HG03280 (cell line): ENCODE results near the gene CLIC4.
"Not testable (repeated sequence)": the region's sequence is repeated elsewhere in the genome, so short reads cannot be mapped to it uniquely, and the experiment has no call there.

ENCODE experiments used
- ATAC-seq: cut with Tn5 transposase; IDR thresholded peaks from one replicate; pipeline ENCODE4 v1.9.1; 2021; ENCODE audit warnings: mild to moderate bottlenecking, moderate library complexity; ENCODE audit not compliant: unreplicated experiment

Gene CLIC4

DNA sequence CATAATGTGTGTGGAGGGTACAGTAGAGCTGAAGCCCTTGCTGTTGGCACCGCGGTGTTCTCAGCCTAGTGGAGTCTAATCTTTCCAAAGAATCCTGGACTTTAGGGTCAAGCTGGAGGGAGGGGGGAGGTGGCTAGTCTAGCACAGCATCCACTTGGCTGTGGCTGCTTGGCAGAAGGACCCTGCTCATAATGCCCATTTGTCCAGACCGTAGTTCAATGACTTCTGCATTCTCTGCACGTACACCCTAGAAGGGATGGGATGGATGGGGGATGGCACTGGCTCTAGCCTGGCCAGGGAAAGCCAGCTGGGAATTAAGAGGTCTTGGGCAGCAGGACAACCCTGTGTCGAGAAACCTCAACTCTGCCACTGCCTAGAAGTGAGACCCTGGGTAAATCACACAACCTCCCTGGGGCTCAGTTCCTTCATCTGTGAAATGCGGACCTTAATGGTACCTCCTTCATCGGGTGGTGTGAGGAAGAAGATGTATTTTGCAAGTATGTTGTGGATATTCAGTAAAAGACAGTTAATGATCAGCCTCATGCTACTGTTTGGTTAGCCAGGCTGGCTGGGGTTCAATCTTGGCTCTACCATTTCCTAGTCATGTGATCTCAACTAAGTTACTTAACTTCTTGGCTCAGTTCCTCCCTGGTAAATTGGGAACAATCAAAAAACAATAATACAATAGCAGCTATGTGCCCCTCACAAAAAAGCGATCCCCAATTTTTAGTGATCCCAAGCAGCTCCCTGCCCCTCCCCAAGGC, 27.2 kb upstream of the CLIC4 start:
- no peak for ATAC-seq

DNA sequence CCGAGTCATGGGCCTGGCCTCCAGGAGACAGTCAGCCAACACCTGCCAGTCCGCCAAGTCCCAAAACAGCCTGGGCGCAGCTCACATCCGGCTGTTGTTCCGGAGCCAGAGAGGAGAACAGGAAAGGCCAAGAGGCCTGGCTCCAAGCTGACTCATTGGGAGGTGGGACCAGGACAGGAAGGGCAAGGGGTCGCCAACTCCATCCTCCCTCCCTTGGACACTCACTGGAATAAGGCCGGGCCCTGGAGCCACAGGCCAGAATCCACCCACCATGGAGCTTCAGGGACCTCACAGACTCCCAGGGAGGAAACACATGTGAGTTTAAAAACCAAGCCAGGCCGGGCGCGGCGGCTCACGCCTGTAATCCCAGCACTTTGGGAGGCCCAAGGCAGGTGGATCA, 25.1 kb upstream of the CLIC4 start:
- no peak for ATAC-seq

DNA sequence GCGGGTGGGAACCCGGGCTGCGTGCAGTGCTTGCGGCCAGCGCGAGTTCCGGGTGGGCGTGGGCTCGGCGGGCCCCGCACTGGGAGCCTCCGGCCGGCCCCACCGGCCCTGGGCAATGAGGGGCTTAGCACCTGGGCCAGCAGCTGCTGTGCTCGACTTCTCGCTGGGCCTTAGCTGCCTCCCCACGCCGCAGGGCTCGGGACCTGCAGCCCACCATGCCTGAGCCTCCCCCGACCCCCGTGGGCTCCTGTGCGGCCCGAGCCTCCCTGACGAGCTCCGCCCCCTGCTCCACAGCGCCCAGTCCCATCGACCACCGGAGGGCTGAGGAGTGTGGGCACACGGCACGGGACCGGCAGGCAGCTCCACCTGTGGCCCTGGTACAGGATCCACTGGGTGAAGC, 23.7 kb upstream of the CLIC4 start:
- ATAC-seq = no peak

DNA sequence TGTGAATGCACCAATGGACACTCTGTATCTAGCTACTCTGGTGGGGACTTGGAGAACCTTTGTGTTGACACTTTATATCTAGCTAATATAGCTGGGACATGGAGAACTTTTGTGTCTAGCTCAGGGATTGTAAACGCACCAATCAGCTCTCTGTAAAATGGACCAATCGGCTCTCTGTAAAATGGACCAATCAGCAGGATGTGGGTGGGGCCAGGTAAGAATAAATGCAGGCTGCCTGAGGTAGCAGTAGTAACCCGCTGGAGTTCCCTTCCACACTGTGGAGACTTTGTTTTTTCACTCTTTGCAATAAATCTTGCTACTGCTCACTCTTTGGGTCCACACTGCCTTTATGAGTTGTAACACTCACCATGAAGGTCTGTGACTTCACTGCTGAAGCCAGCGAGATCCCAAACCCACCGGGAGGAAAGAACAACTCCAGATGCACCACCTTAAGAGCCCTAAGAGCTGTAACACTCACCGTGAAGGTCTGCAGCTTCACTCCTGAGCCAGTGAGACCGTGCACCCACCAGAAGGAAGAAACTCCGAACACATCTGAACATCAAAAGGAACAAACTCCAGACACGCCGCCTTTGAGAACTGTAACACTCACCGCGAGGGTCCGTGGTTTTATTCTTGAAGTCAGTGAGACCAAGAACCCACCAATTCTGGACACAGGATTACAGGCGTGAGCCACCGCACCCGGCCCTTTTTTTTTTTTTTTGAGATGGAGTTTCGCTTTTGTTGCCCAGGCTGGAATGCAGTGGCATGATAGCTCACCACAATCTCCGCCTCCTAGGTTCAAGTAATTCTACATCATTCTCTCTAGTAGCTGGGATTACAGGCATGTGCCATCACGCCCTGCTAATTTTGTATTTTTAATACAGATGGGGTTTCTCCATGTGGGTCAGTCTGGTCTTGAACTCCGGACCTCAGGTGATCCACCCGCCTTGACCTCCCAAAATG, 22.9 kb upstream of the CLIC4 start:
- not testable (repeated sequence) for ATAC-seq

DNA sequence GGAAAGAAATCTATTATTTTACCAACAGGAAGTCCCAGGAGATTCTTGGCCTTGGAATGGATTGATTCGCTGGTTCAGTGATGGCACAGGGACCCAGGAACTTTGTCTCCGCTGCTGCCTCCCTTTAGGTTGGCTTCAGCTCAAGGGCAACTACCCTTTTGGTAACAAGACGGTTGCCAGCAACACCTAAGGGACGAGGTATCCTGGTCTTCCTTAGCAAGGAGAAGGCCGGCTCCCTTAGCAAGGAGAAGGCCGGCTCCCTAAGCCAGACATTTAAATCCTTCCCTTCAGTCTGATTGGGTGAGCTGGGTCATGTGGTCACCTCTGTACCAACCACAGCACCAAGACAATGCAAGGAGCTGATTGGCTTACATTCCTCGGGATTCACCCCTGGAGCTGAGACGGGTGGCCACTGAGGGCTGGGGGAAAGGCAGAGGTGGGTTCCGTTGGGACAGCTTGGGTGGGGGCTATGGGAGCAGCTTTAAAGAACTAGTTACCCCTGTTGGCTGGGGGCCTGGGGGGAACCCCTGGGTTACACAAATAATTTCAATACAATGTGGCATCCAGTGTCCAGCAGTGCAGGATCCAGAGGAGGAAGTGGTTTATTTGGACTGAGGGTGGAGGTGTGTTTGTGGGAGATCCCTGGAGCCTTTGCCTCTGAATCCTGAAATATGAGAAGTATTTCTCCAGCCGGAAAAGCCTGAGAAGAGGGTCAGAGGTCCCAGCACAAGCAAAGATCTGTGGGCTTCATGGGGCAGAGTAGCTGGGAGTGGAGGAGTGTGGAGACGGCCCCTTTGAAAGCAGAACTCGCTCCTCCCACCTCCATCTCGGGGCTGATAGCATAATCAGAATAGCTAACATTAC, 20.7 kb upstream of the CLIC4 start:
- ATAC-seq = no peak

DNA sequence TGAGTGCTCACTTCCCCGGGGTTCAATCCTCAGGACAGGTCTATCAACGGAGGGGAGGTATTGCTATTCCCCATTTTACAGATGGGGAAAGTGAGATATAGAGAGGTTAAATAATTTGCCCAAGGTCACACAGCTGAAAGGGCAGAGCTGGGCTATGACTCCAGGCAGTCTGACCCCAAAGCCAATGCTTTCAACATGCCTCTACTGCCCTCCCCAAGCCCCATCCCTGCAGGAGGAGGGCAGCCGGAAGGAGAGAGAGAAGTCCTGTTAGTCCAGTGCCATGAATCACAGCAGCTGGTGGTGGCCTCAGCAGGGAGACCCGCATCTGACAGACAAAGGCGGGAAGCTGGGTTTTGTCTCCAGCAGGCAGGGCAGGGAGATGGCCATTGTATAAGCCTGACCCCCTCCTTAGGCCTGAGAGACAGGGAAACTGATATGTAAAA, 20.0 kb upstream of the CLIC4 start:
- ATAC-seq = no peak

DNA sequence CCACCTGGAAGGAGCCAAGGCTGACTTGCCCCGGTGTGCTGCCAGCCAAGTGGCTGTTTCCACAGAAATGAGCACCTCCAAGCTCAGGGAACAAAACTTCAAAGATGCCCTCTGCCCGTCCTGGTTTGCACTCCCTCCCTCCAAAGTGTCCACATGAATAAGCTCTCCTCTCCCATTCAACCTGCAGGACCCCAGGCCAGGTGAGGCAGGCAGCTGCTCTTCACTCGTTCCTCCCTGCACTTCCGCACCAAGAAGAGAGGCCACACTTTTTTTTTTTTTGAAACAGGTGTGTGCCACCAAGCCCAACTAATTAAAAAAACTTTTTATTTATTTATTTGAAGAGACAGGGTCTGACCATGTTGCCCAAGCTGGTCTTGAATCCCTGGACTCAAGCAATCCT, 18.5 kb upstream of the CLIC4 start:
- no peak for ATAC-seq

DNA sequence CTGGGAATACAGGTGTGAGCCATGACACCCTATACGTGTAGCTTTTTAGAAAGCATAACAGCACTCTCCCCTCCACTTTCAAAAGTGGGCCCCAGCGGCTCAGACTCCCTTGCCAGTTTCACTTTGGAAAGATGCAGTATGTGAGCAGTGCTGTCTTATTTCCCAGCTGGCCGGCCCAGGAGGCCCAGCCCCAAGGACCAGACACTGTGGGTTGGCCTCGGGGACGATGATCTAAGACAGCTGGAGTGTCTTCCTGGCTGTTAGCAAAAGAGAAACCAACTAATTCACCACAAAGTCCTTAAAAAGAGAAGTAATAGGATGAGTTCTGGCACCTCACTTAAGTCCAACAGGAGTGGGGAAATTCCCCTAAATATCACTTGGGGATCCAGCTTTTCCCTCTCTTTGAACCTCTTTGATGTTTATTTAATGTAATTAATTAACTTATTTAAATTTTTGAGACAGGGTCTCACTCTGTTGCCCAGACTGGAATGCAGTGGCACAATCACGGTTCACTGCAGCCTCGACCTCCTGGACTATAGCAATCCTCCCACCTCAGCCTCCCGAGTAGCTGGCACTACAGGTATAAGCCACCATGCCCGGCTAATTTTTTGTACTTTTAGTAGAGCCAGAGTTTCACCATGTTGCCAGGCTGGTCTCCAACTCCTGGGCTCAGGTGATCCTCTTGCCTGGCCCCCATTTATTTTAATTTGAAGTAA, 17.6 kb upstream of the CLIC4 start:
- no peak for ATAC-seq

DNA sequence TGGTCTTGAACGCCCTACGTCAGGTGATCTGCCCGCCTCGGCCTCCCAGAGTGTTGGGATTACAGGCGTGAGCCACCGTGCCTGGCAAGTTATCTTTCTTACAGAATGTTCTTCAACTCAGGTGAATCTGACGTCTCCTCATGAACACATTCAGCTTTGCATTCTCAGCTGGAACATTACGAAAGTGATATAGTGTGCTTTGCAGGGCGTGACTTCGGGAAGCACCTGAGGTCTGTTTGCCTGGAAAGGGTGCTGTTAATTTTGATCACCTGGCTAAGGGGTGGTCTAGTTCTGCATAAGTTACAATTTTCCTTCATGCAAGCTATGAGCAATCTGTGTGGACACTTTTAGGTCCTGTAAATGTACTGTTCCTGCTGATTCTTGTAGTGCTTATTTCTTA, 16.3 kb upstream of the CLIC4 start:
- no peak for ATAC-seq

DNA sequence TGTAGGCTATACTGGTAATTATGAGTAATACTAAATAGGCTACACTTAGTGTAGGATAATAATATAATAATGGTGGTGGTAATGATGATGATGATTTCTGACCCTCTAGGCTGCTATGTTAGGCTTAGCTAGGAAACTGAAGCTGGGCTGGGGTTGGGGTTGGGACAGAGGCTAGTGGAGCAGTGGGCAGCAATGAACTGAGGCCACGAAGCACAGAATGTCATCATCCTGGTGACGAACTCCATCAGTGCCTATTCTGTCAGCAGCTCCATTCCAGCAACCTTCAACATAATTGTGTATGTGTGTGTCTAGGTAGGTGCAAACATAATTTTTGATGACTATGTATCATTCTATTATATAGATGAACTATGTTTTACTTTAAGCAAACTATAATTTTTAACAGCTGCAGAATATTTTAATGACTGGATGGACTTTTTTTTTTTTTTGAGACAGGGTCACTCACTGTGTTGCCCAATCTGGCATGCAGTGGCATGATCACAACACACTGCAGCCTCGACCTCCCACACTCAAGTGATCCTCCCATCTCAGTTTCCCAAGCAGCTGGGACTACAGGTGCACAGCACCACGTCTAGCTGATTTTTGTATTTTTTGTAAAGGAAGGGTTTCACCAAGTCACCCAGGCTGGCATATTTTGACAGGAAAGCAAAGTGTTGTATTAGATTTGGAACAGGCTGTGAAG, 12.9 kb upstream of the CLIC4 start:
- ATAC-seq = no peak

DNA sequence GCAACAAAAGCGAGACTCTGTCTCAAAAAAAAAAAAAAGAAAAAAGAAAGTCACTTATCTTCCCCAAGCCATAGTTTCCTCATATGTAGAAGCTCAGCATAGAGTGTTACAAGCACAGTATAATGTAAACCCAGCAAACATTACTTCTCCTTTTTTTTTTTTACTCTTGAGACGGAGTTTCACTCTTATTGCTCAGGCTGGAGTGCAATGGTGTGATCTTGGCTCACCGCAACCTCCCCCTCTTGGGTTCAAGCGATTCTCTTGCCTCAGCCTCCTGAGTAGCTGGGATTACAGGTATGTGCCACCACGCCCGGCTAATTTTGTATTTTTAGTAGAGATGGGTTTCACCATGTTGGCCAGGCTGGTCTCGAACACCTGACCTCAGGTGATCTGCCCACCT, 11.9 kb upstream of the CLIC4 start:
- not testable (repeated sequence) for ATAC-seq

DNA sequence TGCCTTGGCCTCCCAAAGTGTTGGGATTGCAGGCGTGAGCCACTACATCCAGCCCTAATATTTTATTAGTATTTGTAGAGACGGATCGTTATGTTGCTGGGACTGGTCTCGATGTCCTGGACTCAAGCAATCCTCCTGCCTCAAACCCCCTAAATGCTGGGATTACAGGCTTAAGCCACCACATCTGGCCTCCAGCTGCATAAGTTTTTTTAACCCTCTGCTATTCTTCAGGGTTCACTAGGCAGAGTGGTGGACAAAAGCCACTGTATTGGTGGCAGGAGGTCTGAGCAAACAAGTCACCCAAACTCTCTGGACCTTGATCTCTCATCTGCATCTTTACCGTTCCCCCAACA, 10.1 kb upstream of the CLIC4 start:
- ATAC-seq = no peak

DNA sequence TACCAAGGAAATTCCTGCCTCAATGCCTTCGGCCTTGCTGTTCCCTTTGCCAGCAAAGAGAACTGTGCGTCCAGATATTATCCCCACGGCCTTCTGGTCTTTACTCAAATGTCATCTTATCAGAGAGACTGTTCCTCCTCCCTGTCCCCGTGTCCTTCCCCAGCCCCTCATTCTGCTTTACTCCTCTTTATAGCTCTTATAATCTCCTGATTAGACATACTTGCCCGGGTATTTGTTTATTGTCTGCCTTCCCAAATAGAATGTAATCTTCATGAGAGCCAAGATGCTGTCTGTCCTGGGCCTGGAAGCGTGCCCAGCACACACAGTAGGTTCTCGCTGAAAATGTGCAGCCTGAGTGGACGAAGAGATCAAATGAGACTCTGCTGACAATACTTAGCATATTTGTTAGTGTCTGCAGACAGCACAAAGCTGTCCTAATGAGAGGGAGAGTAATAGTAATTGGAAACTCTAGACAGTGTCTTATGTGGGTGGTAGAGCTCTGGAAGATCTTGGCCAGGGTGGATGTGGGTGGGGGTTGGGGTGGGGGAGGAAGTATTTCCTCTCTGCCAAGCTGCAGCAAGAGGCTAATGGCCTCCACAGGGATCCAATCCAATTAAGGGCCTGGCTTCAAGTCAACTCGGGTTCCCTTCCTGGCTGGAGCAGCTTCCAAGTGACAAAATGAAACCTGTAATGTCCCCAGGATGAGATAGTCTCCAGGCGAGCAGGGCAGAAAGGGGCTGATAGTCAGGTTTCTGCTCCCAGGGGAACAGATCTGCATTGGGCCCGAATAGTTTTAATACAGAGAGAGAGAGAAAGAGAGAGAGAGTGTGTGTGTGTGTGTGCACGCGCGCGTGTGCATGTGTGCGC, 9.5 kb upstream of the CLIC4 start:
- no peak for ATAC-seq

DNA sequence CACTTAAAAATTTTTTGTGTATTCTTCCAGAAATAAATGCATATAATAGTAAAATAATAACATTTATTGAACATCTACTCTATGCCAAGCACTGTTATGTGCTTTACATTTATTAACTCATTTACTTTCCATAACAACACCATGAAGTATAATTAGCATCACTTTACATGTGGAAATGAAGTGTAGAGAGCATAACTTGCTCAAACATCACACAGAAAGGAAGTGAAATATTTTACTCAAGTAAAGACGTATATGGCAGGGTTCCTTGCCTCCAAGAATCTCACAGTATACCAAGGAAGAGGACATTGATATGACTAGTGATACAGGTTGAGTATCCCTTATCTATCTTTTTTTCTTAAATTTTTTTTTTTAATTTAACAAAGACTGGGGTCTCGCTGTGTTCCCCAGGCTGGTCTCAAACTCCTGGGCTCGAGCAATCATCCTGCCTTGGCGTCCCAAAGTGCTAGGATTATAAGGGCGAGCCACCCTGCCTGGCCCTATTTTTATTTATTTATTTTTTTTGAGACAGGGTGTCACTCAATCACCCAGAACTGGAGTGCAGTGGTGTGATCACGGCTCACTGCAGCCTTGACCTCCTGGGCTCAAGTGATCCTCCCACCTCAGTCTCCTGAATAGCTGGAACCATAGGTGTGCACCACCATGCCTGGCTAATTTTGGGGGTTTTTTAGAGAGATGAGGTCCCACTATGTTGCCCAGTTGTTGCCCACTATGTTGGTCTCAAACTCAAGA, 7.7 kb upstream of the CLIC4 start:
- no peak for ATAC-seq

DNA sequence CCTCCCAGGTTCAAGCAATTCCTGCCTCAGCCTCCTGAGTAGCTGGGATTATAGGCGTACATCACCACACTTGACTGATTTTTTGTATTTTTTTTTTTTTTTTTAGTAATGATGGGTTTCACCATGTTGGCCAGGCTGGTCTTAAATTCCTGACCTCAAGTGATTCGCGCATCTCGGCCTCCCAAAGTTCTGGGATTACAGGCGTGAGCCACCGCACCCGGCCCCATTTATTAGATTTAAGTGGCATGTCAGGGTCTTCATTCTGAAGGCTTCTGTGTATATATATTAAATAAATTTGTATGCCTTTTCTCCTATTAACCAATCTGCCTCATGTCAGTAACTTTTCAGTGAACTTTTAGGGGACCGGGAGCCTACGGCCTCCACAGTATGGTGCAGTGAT, 6.0 kb upstream of the CLIC4 start:
- ATAC-seq = no peak

DNA sequence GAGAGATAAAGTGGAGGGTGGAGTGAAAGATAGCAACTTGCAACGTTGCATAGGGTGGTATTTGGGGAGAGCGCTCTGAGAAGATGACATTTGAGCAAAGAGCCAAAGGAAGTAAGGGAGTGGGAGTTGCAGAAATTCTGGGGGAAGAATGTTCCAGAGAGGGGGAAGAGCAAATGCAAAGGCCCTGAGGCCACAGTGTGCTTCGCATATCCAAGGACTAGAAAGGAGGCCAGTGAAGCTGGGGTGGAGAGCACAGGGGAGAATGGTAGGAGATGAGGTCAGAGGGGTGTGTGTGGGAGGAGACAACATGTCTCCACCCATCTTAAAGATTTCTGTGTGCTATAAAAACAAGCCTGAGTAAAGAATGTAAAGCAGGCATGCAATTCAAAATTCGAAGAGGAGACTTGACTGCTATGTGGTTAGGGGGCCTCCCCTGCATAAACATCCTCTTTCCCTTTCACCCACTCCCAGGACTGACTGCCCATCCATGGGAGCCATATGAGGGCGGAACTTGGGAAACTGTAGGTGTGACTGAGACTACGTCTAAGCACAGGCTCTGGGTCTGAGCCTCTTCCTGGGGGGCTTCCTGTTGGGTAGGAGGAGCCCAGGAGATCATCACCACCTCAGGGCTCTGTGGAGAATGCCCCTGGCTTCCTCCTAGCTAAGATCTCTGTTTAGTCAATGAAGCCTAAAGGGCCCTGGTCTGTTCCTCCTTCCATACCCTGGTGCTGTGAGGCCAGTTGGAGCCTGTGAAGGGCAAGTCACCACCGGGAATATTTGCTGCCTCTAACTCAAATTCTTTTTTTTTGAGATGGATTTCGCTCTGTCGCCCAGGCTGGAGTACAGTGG, 2.9 kb upstream of the CLIC4 start:
- ATAC-seq = no peak
